ENCODE data around the gene GATM.

Gene GATM

GRCh38 chr15:45341790-45342189, 36.6 kb downstream of the GATM start:
- no peak overlapping the region for H3K4me3 ChIP-seq (ENCODE audit: severe bottlenecking)
- TF ChIP-seq, protein P1, sequence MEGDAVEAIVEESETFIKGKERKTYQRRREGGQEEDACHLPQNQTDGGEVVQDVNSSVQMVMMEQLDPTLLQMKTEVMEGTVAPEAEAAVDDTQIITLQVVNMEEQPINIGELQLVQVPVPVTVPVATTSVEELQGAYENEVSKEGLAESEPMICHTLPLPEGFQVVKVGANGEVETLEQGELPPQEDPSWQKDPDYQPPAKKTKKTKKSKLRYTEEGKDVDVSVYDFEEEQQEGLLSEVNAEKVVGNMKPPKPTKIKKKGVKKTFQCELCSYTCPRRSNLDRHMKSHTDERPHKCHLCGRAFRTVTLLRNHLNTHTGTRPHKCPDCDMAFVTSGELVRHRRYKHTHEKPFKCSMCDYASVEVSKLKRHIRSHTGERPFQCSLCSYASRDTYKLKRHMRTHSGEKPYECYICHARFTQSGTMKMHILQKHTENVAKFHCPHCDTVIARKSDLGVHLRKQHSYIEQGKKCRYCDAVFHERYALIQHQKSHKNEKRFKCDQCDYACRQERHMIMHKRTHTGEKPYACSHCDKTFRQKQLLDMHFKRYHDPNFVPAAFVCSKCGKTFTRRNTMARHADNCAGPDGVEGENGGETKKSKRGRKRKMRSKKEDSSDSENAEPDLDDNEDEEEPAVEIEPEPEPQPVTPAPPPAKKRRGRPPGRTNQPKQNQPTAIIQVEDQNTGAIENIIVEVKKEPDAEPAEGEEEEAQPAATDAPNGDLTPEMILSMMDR (IDR thresholded peaks at IDR 0.05; ENCODE audit: poor library complexity, severe bottlenecking) = no peak
- ATAC-seq (ENCODE audit: low read depth) = no peak
- H3K4me1 ChIP-seq (ENCODE audit: insufficient read depth, poor library complexity, severe bottlenecking) = no peaks in the 10 kb centered on the region
- no peaks in the 10 kb centered on the region for H3K36me3 ChIP-seq (ENCODE audit: low read depth)
- peaks cover 5% of the 10 kb centered on the region for H3K27me3 ChIP-seq (ENCODE audit: insufficient read depth, poor library complexity, severe bottlenecking)
- no peak overlapping the region for H3K27ac ChIP-seq (ENCODE audit: poor library complexity, severe bottlenecking)
- H3K9me3 ChIP-seq (ENCODE audit: severe bottlenecking) = no peaks in the 10 kb centered on the region
- no peak for DNase-seq (ENCODE audit: low spot score)

- Histone ChIP-seq H3K27ac (ENCODE audit: poor library complexity, severe bottlenecking) (no peak overlapping the region), H3K9me3 (ENCODE audit: severe bottlenecking) (no peaks in the 10 kb centered on the region), H3K4me3 (ENCODE audit: severe bottlenecking) (no peak overlapping the region), H3K4me1 (ENCODE audit: insufficient read depth, poor library complexity, severe bottlenecking) (no peaks in the 10 kb centered on the region), H3K27me3 (ENCODE audit: insufficient read depth, poor library complexity, severe bottlenecking) (peaks cover 5% of the 10 kb centered on the region), H3K36me3 (ENCODE audit: low read depth) (no peaks in the 10 kb centered on the region)
- TF ChIP-seq, protein P1 (IDR thresholded peaks at IDR 0.05; ENCODE audit: poor library complexity, severe bottlenecking) = no peak
- DNase-seq (ENCODE audit: low spot score) (no peak), ATAC-seq (ENCODE audit: low read depth) (no peak)
Measured at GRCh38 chr15:45340429-45340828, 37.9 kb downstream of the GATM start.

DNA sequence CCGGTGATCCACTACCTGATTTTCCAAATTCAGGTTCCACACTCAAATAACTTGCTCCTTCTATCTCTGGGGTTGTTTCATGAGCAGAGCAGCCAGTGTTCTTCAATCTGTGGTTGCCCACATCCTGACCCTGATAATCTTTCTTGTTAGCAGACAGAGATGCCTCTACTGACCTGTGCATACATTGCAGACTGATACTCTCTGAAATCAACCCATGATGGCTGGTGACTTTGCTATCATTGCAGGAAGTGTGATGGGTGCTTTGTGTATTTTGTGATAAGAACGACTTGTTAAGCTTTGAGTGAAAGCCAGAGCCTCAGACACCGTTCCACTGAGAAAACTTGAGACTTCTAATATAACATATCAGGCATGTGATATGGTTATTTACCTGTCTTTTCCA, 39.9 kb downstream of the GATM start:
- Histone ChIP-seq H3K4me1 (ENCODE audit: insufficient read depth, poor library complexity, severe bottlenecking) (no peaks in the 10 kb centered on the region), H3K36me3 (ENCODE audit: low read depth) (no peaks in the 10 kb centered on the region), H3K4me3 (ENCODE audit: severe bottlenecking) (no peak overlapping the region), H3K27ac (ENCODE audit: poor library complexity, severe bottlenecking) (no peak overlapping the region), H3K27me3 (ENCODE audit: insufficient read depth, poor library complexity, severe bottlenecking) (peaks cover 5% of the 10 kb centered on the region), H3K9me3 (ENCODE audit: severe bottlenecking) (no peaks in the 10 kb centered on the region)
- ATAC-seq (ENCODE audit: low read depth) (no peak), DNase-seq (ENCODE audit: low spot score) (no peak)
- TF ChIP-seq, protein P1 (IDR thresholded peaks at IDR 0.05; ENCODE audit: poor library complexity, severe bottlenecking) = no peak

- Histone ChIP-seq H3K9me3 (ENCODE audit: severe bottlenecking) (no peaks in the 10 kb centered on the region), H3K4me1 (ENCODE audit: insufficient read depth, poor library complexity, severe bottlenecking) (no peaks in the 10 kb centered on the region), H3K27ac (ENCODE audit: poor library complexity, severe bottlenecking) (no peak overlapping the region), H3K27me3 (ENCODE audit: insufficient read depth, poor library complexity, severe bottlenecking) (peaks cover under 1% of the 10 kb centered on the region), H3K4me3 (ENCODE audit: severe bottlenecking) (no peak overlapping the region), H3K36me3 (ENCODE audit: low read depth) (no peaks in the 10 kb centered on the region)
- TF ChIP-seq, protein P1 (IDR thresholded peaks at IDR 0.05; ENCODE audit: poor library complexity, severe bottlenecking) = no peak
- DNase-seq (ENCODE audit: low spot score) (no peak), ATAC-seq (ENCODE audit: low read depth) (no peak)
Measured at GRCh38 chr15:45337224-45337623, 41.1 kb downstream of the GATM start.

DNA sequence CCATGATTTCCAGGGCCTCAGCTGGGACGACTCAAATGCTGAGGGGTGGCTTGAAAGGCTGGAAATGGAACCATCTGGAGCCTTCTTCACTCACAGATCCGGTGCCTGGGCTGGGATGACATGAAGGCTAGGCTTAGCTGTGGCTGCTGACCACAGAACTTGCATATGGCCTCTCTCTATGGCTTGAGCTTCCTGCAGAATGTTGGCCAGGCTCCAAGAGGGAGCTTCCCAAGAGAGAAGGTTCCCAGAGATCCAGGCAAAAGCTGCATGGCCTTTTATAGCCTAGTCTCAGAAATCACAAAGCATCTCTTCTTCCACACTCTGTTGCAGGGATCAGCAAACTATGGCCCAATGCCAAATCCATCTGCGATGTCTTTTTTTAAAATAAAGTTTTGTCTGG, 44.8 kb downstream of the GATM start:
- ATAC-seq (ENCODE audit: low read depth) (peak; percentile 52; the same call in 2 of the 3 replicates), DNase-seq (ENCODE audit: low spot score) (no peak)

More for the DNA sequence above, 44.8 kb downstream of the GATM start:
- no peaks in the 10 kb centered on the region for H3K4me1 ChIP-seq (ENCODE audit: insufficient read depth, poor library complexity, severe bottlenecking)
- no peaks in the 10 kb centered on the region for H3K9me3 ChIP-seq (ENCODE audit: severe bottlenecking)
- H3K27me3 ChIP-seq (ENCODE audit: insufficient read depth, poor library complexity, severe bottlenecking) = no peaks in the 10 kb centered on the region
- TF ChIP-seq, protein P1 (IDR thresholded peaks at IDR 0.05; ENCODE audit: poor library complexity, severe bottlenecking) = no peak
- H3K36me3 ChIP-seq (ENCODE audit: low read depth) = no peaks in the 10 kb centered on the region
- H3K27ac ChIP-seq (ENCODE audit: poor library complexity, severe bottlenecking) = no peak overlapping the region
- no peak overlapping the region for H3K4me3 ChIP-seq (ENCODE audit: severe bottlenecking)
